Omental fat pad (tissue), 4 donors: ENCODE data around the gene RUNX1. TPM values are rescaled to one million over a fixed set of nuclear protein-coding genes. Genes with fewer than 3 reads are reported as not detected.

ENCODE experiments used
- ATAC-seq: fragments of 150-250 bp; one replicate; pipeline ENCODE4 v1.9.1; 2016; ENCODE audit warnings: mild to moderate bottlenecking, moderate library complexity; ENCODE audit not compliant: low FRiP score
- DNase-seq: peaks from one replicate; pipeline ENCODE4 v3.0.0-alpha.2; 2019; ENCODE audit warnings: low spot score
- total RNA-seq, 4 donors: library from RNA; depleted of rRNA; stranded (reverse); fragments of >200 nt; gene quantifications; one replicate each; pipeline ENCODE4 v1.1.0, GENCODE V29; 2016
- TF ChIP-seq, protein P1 (sequence below), 3 donors: fragments of 450-650 bp; IDR thresholded peaks; one replicate each; pipeline ENCODE4 v1.5.1; 2016 to 2017; ENCODE audit warnings: antibody characterized with exemption in 3 of 3, mild to moderate bottlenecking in 3 of 3, moderate library complexity in 2 of 3

RUNX1 gene
- total RNA-seq, 4 donors from 2014 or later = 21.1 to 75.9 (median 30.2) TPM

DNA sequence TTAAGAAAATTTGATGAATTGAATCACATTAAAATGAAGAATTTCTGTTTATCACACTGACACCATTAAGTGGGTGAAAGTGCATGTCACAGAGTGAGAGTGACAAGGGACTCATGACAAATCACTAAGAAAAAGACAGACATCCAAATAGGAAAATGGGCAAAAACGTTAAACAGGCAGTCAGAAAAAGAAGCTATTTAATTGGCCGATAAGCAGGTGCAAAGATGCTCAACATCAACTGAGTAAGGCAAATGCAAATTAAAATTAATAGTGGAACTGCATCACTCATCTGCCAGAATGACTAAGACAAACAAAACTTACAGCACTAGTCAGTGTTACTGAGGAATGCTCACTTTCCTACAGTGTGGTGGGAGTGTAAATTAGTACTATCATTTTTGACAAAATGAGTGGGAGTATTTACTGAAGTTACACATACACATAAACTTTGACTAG is 39.2 kb upstream of the RUNX1 start:
- no peak for ATAC-seq
- no peak for DNase-seq
- TF ChIP-seq, protein P1, sequence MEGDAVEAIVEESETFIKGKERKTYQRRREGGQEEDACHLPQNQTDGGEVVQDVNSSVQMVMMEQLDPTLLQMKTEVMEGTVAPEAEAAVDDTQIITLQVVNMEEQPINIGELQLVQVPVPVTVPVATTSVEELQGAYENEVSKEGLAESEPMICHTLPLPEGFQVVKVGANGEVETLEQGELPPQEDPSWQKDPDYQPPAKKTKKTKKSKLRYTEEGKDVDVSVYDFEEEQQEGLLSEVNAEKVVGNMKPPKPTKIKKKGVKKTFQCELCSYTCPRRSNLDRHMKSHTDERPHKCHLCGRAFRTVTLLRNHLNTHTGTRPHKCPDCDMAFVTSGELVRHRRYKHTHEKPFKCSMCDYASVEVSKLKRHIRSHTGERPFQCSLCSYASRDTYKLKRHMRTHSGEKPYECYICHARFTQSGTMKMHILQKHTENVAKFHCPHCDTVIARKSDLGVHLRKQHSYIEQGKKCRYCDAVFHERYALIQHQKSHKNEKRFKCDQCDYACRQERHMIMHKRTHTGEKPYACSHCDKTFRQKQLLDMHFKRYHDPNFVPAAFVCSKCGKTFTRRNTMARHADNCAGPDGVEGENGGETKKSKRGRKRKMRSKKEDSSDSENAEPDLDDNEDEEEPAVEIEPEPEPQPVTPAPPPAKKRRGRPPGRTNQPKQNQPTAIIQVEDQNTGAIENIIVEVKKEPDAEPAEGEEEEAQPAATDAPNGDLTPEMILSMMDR (IDR thresholded peaks at IDR 0.05) = no peak

DNA sequence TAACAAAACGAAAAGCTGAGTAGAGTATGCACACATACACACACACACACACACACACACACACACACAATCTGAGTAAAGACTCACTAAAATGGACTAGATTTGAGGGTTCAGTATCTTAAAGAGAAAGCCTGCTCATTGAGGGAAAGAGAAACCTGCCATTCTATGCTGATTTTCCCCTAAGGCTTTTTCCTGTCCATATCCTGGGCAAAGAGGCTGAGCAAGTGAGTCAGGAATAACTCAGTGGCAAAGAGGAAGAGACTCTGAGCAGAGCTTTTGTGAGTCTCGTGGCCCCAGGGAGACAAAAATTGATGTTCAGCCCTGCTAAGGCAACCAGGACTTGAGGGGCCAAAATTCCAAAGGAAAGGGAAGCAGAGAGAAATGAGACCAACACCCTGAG is 37.3 kb upstream of the RUNX1 start:
- no peak for ATAC-seq
- TF ChIP-seq, protein P1 (IDR thresholded peaks at IDR 0.05) = no peak
- DNase-seq = no peak

DNA sequence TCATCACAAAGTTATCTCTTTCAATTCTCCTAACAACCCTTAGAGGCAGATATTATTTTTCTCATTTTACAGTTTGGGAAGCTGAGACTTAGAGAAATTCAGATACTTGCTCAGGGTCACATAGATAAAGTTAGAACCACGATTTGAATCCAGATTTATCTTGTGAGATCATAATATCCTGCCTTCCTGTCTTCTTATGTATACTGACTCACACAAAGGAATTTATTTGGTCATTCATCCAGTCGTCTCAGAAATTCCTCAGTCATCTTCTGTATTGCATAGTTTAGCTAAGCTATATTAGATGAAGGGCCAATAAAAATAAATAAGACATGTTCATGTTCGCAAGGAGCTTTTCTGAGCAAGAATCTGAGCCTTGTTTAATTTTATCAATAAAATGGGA is 35.8 kb upstream of the RUNX1 start:
- DNase-seq = no peak
- TF ChIP-seq, protein P1 (IDR thresholded peaks at IDR 0.05) = no peak
- ATAC-seq = no peak

DNA sequence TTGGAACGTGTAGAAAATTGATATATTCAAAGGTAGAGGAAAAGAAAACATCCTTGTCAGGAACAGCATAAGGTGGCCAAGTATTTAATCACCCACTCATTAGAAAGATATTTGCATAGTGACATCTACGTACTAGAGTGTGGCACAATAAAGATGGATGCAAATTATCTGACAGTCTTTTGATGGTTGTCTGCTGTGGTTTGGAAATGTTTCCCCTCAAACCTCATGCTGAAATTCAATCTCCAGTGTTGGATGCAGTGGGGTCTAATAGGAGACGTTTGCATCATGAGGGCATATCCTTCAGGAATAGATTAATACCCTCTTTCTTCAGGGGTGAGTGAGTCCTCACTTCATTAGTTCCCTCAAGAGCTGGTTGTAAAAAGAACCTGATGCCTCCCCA is 34.1 kb upstream of the RUNX1 start:
- no peak for DNase-seq
- ATAC-seq = no peak
- TF ChIP-seq, protein P1 (IDR thresholded peaks at IDR 0.05) = no peak

DNA sequence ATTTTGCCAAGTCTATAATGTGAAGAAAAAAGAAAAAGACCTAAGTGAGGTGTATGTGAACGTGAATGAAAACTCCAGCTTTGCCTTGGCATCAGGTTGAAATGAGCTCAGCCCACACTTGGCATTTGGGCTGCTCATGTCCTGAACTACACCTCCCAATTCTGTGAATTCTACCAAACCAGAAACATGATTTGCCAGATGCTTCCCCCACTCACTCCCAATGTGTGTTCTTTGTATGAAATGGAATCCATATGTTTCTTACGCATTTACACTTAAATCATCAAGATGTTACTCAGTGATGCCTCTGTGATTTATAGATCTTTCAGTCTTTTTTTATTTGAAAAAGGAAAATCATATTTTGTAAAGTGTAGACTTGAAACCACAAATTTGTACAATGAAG is 32.8 kb upstream of the RUNX1 start:
- no peak for ATAC-seq
- TF ChIP-seq, protein P1 (IDR thresholded peaks at IDR 0.05) = no peak
- DNase-seq = no peak

DNA sequence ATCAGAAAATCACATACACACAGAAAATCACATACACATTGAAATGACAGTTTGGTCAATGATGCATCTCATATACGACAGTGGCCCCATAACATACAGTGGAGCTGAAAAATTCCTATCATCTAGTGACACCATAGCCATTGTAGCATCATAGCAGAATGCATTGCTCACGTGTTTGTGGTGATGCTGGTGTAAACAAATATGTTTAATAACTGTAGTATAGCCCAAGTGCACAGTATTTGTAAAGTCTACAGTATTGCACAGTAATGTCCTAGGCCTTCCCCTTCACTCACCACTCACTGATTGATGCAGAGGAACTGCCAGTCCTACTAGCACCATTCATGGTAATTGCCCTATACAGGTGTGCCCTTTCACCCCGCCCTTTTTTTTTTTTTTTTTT is 30.1 kb upstream of the RUNX1 start:
- TF ChIP-seq, protein P1 (IDR thresholded peaks at IDR 0.05) = no peak
- no peak for ATAC-seq
- DNase-seq = no peak

DNA sequence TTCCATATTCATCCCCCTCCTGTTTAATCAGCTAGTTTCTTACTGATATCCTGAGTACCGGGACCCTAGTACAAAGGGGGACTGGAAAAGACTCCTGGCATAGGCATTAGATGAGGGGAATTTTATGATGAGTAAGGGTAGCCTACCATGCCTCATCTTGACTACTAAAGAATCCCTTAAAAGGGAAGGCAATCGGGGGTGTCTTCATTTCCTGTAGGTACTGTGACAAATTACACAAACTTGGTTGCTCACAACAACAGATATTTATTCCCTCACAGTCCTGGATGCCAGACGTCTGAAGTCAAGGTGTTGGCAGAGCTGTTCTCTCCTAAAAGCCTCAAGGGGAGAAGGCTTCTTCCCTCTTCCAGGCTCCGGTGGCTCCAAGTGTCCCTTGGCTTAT is 28.9 kb upstream of the RUNX1 start:
- ATAC-seq (no peak), DNase-seq (no peak)
- TF ChIP-seq, protein P1 (IDR thresholded peaks at IDR 0.05) = no peak
